NT2/D1 (cell line): Measurements from ENCODE around the gene SH3BP4.

Source experiments
- YY1 ChIP-seq: IDR thresholded peaks from 2 replicates; pipeline ENCODE4 v1.6.1; 2011; ENCODE audit not compliant: insufficient read length, insufficient read depth
- ZNF274 ChIP-seq: IDR thresholded peaks from 2 replicates; pipeline ENCODE4 v1.6.1; 2011; ENCODE audit warnings: mild to moderate bottlenecking, low read depth, low read length

DNA sequence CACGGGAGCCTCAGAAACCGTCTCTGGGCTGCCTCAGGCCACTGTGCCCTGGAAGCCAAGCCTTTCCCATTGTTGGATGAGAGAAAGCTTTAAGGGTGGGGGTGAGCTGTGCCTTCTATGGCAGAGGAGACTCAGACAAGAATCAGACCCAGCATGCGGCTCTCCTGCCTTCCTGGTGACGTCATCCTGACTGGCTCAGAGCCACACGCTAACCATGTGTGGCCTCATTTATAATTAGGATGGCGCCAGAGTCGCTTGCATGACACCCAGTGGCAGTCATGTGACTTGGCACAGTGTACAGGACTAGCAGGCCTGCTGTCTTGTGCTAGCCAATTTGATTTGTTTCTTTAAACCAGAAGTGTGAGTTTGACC, 99.1 kb downstream of the SH3BP4 start:
- no peak for TF ChIP-seq YY1
- TF ChIP-seq ZNF274, result no peak
